HG02884 (cell line): ENCODE data around the gene BRWD1.

Experiments
- ATAC-seq: cut with Tn5 transposase; IDR thresholded peaks from one replicate; pipeline ENCODE4 v1.9.1; 2021; ENCODE audit warnings: mild to moderate bottlenecking, moderate library complexity; ENCODE audit not compliant: unreplicated experiment

BRWD1 gene

GRCh38 chr21:39330001-39330400 is 16.6 kb upstream of the BRWD1 start:
- ATAC-seq: no peak

- ATAC-seq: no peak
These were observed 14.3 kb upstream of the BRWD1 start for GRCh38 chr21:39327727-39328126.

- ATAC-seq: no peak
These were observed 13.3 kb upstream of the BRWD1 start for GRCh38 chr21:39326607-39327307.

GRCh38 chr21:39325458-39325857 is 12.0 kb upstream of the BRWD1 start:
- no peak for ATAC-seq

GRCh38 chr21:39321424-39321823 is 8.0 kb upstream of the BRWD1 start:
- no peak for ATAC-seq

GRCh38 chr21:39319814-39320332 is 6.4 kb upstream of the BRWD1 start:
- no peak for ATAC-seq

GRCh38 chr21:39319251-39319756 is 5.9 kb upstream of the BRWD1 start:
- ATAC-seq: no peak

- ATAC-seq: no peak
These were observed 4.9 kb upstream of the BRWD1 start for GRCh38 chr21:39318091-39318959.

- ATAC-seq: no peak
These were observed 4.0 kb upstream of the BRWD1 start for GRCh38 chr21:39317134-39318090.

- ATAC-seq: no peak
These were observed 3.3 kb upstream of the BRWD1 start for GRCh38 chr21:39316729-39317128.

GRCh38 chr21:39315603-39316445 is 2.4 kb upstream of the BRWD1 start:
- ATAC-seq: no peak

- ATAC-seq: peak; percentile 23
These were observed 953 bp upstream of the BRWD1 start for GRCh38 chr21:39314143-39315027.

GRCh38 chr21:39313042-39313570 is 326 bp downstream of the BRWD1 start:
- ATAC-seq: no peak

- peak; percentile 69 for ATAC-seq
These were observed 1.1 kb downstream of the BRWD1 start for GRCh38 chr21:39312112-39313041.

GRCh38 chr21:39311164-39311563 is 2.3 kb downstream of the BRWD1 start:
- no peak for ATAC-seq

- no peak for ATAC-seq
These were observed 6.0 kb downstream of the BRWD1 start for GRCh38 chr21:39307466-39307865.

- ATAC-seq: no peak
These were observed 12.8 kb downstream of the BRWD1 start for GRCh38 chr21:39300587-39300986.
